ENCODE results near the gene EDN1.
A peak's percentile ranks its signal among the peaks of the same experiment; 100 is the strongest.

DNA sequence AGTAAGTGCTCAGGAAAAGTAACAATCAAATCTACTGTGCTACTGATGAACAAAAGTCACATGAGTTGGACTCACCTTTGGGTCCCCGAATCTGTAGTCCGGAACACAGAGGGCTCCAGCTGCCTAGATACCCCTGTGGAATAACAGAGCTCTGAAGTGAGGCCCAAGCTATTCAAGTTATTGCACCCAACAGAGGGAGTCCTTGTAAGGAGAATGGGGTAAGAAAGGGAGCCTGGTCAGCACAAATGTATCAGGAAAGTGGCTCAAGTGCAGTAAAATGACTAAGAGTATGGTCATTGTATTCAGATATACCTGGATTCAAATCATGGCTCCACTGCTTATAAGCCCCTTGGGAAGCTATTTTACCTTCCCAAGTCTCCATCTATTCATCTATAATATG, 20.9 kb downstream of the EDN1 start:
- TF ChIP-seq, protein P1, sequence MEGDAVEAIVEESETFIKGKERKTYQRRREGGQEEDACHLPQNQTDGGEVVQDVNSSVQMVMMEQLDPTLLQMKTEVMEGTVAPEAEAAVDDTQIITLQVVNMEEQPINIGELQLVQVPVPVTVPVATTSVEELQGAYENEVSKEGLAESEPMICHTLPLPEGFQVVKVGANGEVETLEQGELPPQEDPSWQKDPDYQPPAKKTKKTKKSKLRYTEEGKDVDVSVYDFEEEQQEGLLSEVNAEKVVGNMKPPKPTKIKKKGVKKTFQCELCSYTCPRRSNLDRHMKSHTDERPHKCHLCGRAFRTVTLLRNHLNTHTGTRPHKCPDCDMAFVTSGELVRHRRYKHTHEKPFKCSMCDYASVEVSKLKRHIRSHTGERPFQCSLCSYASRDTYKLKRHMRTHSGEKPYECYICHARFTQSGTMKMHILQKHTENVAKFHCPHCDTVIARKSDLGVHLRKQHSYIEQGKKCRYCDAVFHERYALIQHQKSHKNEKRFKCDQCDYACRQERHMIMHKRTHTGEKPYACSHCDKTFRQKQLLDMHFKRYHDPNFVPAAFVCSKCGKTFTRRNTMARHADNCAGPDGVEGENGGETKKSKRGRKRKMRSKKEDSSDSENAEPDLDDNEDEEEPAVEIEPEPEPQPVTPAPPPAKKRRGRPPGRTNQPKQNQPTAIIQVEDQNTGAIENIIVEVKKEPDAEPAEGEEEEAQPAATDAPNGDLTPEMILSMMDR (IDR thresholded peaks at IDR 0.05; ENCODE audit: low read length), result peak; percentile 7; the same call in 1 of the 2 replicates
- TF ChIP-seq EZH2 (optimal IDR thresholded peaks at IDR 0.05; ENCODE audit: low read depth, low read length) (no peak), EZH2phosphoT487 (IDR thresholded peaks at IDR 0.05; ENCODE audit: low read length) (no peak)
